Measurements from ENCODE around the gene ABCA3. TPM values are rescaled to one million over a fixed set of nuclear protein-coding genes. Genes with fewer than 3 reads are reported as not detected.
A peak's percentile ranks its signal among the peaks of the same experiment; 100 is the strongest.

Gene ABCA3
- total RNA-seq, 4 donors from 2014 or later: 3.4 to 8.6 (median 3.7) TPM

DNA sequence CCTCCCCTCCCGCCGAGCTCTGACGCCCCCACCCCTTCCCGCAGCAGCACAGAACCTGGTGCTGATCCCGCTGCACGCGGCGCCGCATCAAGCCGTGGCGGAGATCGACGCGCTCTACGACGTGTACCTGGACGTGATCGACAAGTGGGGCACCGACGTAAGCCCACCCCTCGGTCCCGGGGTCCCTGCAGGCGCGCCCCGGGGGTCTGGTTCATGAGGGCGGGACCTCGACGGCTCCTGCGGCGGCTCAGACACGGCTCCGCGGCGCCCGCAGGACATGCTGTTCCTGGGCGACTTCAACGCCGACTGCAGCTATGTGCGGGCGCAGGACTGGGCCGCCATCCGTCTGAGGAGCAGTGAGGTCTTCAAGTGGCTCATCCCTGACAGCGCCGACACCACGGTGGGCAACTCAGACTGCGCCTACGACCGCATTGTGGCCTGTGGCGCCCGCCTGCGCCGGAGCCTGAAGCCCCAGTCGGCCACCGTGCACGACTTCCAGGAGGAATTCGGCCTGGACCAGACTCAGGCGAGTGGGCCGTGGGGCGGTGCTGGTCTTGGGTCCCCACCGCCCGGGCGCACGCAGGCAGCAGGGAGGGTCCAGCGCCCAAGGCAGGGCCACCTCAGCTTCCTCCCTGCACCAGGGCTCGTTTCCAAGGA lies 102.9 kb downstream of the ABCA3 start:
- Histone ChIP-seq H3K4me1 (peaks cover 13 to 38% (median 23%) of the 10 kb centered on the region in 4 donors), H3K27me3 (peaks cover 36% of the 10 kb centered on the region), H3K27ac (no peak overlapping the region), H3K4me3 (no peak overlapping the region), H3K9me3 (no peaks in the 10 kb centered on the region), H3K36me3 (peaks cover 0 to 30% (median 8%) of the 10 kb centered on the region in 4 donors)
- TF ChIP-seq POLR2A (IDR thresholded peaks at IDR 0.05) (no peak), EP300 (IDR thresholded peaks at IDR 0.05; ENCODE audit: low read depth) (no peak), POLR2AphosphoS5 (IDR thresholded peaks at IDR 0.05) (peak in 1 of 3 donors; percentile 40)
- TF ChIP-seq, protein P1, sequence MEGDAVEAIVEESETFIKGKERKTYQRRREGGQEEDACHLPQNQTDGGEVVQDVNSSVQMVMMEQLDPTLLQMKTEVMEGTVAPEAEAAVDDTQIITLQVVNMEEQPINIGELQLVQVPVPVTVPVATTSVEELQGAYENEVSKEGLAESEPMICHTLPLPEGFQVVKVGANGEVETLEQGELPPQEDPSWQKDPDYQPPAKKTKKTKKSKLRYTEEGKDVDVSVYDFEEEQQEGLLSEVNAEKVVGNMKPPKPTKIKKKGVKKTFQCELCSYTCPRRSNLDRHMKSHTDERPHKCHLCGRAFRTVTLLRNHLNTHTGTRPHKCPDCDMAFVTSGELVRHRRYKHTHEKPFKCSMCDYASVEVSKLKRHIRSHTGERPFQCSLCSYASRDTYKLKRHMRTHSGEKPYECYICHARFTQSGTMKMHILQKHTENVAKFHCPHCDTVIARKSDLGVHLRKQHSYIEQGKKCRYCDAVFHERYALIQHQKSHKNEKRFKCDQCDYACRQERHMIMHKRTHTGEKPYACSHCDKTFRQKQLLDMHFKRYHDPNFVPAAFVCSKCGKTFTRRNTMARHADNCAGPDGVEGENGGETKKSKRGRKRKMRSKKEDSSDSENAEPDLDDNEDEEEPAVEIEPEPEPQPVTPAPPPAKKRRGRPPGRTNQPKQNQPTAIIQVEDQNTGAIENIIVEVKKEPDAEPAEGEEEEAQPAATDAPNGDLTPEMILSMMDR (IDR thresholded peaks at IDR 0.05): no peak
- no CpG with 5 or more reads among the region's 65 CpGs for WGBS, 2 donors (ENCODE audit: low coverage in 1 of 2)
- no peak for DNase-seq
- intact Hi-C loops (cut with DNase I; ENCODE audit: low total_unique reads): loop anchor here (10.0 kb wide), 1 partner anchor 233 kb away; the partner anchor contains the start of gene ZNF598
- in situ Hi-C loops (cut with MboI; ENCODE audit: low pct_ligation_motif_present in 1 of 4, low pct_unique_long_range_greater_than_20kb in 1 of 4, low sequenced_read_pairs in 3 of 4): no loop called here

- Histone ChIP-seq H3K27ac (no peak overlapping the region), H3K27me3 (peaks cover 36% of the 10 kb centered on the region), H3K4me3 (peak overlapping the region in 2 of 4 donors; percentile 4 to 12), H3K9me3 (no peaks in the 10 kb centered on the region), H3K36me3 (peaks cover 0 to 33% (median 9%) of the 10 kb centered on the region in 4 donors), H3K4me1 (peaks cover 13 to 38% (median 23%) of the 10 kb centered on the region in 4 donors)
- intact Hi-C loops (cut with DNase I; ENCODE audit: low total_unique reads) (loop anchor here (10.0 kb wide), 1 partner anchor 232 kb away; the partner anchor contains the start of gene ZNF598), in situ Hi-C loops (cut with MboI; ENCODE audit: low pct_ligation_motif_present in 1 of 4, low pct_unique_long_range_greater_than_20kb in 1 of 4, low sequenced_read_pairs in 3 of 4) (no loop called here)
- no peak for DNase-seq
- WGBS, 2 donors (ENCODE audit: low coverage in 1 of 2): 60% methylated on average over 1 of the region's 40 CpGs; no CpG with 5 or more reads in 1 of the 2 donors
- no peak for TF ChIP-seq EP300 (IDR thresholded peaks at IDR 0.05; ENCODE audit: low read depth)
- TF ChIP-seq POLR2AphosphoS5 (IDR thresholded peaks at IDR 0.05): no peak
- TF ChIP-seq, protein P1 (IDR thresholded peaks at IDR 0.05): no peak
- no peak for TF ChIP-seq POLR2A (IDR thresholded peaks at IDR 0.05)
Observed at GRCh38 chr16:2237102-2237482, 103.4 kb downstream of the ABCA3 start.

- H3K9me3 ChIP-seq: no peaks in the 10 kb centered on the region
- in situ Hi-C loops (cut with MboI; ENCODE audit: low pct_ligation_motif_present in 1 of 4, low pct_unique_long_range_greater_than_20kb in 1 of 4, low sequenced_read_pairs in 3 of 4) (no loop called here), intact Hi-C loops (cut with DNase I; ENCODE audit: low total_unique reads) (loop anchor here (10.0 kb wide), 1 partner anchor 232 kb away; the partner anchor contains the start of gene ZNF598)
- H3K4me3 ChIP-seq: peak within 1 kb of the TSS in 2 of 4 donors; percentile 4 to 12
- peaks cover 13 to 38% (median 23%) of the 10 kb centered on the region in 4 donors for H3K4me1 ChIP-seq
- H3K27me3 ChIP-seq: peaks cover 36% of the 10 kb centered on the region
- peaks cover 0 to 38% (median 9%) of the 10 kb centered on the region in 4 donors for H3K36me3 ChIP-seq
- 27% methylated on average over 39 of the region's 64 CpGs; no CpG with 5 or more reads in 1 of the 2 donors for WGBS, 2 donors (ENCODE audit: low coverage in 1 of 2)
- no peak for DNase-seq
- H3K27ac ChIP-seq: no peak within 1 kb of the TSS
- TF ChIP-seq EP300 (IDR thresholded peaks at IDR 0.05; ENCODE audit: low read depth) (no peak), POLR2A (IDR thresholded peaks at IDR 0.05) (no peak), POLR2AphosphoS5 (IDR thresholded peaks at IDR 0.05) (no peak)
- TF ChIP-seq, protein P1 (IDR thresholded peaks at IDR 0.05): no peak
Observed at GRCh38 chr16:2236337-2237101, 104.0 kb downstream of the ABCA3 start, which contains the start of gene DNASE1L2. Gene DNASE1L2 (plus strand): TSS chr16:2236444. CDS start chr16:2236817, 373 bp downstream.
